CD14-positive monocyte (primary cell): Measurements from ENCODE around the gene FOXQ1. TPM values are rescaled to one million over a fixed set of nuclear protein-coding genes. Genes with fewer than 3 reads are reported as not detected.

ENCODE experiments used
- DNase-seq, 3 donors: peaks; one replicate each; pipeline ENCODE4 v3.0.0-alpha.2; 2011 to 2022
- H2AFZ ChIP-seq: 2 replicates; pipeline ENCODE4 v1.6.0; 2012; ENCODE audit warnings: mild to moderate bottlenecking, low read depth, low read length, inconsistent platforms; ENCODE audit not compliant: insufficient read depth, poor library complexity, severe bottlenecking
- H3K27ac ChIP-seq, 2 donors: 1 replicate in 1 of 2; 2 replicates in 1 of 2; pipeline ENCODE4 v1.5.1; 2012 to 2013; ENCODE audit warnings: low read length in 2 of 2, control low read depth in 1 of 2, inconsistent platforms in 1 of 2, low read depth in 1 of 2, mild to moderate bottlenecking in 1 of 2
- H3K27me3 ChIP-seq, 2 donors: one replicate each; pipeline versions ENCODE4 v1.6.0 to v1.6.1; 2011 to 2013; ENCODE audit warnings: low read length in 2 of 2; ENCODE audit not compliant: control insufficient read depth in 2 of 2, insufficient read depth in 2 of 2
- H3K36me3 ChIP-seq, 2 donors: replicated peaks in 1 of 2; 1 replicate in 1 of 2; 2 replicates in 1 of 2; pipeline versions ENCODE4 v1.5.1 to v1.6.1; 2012 to 2013; ENCODE audit warnings: low read length in 2 of 2, control low read depth in 1 of 2, inconsistent platforms in 1 of 2, mild to moderate bottlenecking in 1 of 2; ENCODE audit not compliant: insufficient read depth in 2 of 2, control insufficient read depth in 1 of 2
- H3K4me1 ChIP-seq, 2 donors: 1 replicate in 1 of 2; 2 replicates in 1 of 2; pipeline versions ENCODE4 v1.5.1 to v1.6.1; 2012 to 2013; ENCODE audit warnings: low read length in 2 of 2, control low read depth in 1 of 2, inconsistent platforms in 1 of 2, mild to moderate bottlenecking in 1 of 2, moderate library complexity in 1 of 2; ENCODE audit not compliant: insufficient read depth in 2 of 2, control insufficient read depth in 1 of 2
- H3K4me2 ChIP-seq: replicated peaks from 2 replicates; pipeline ENCODE3; 2012; ENCODE audit warnings: low read length, moderate library complexity, mild to moderate bottlenecking; ENCODE audit not compliant: poor library complexity, severe bottlenecking; ENCODE audit errors: extremely low read depth
- H3K4me3 ChIP-seq, 3 experiments: fragments of 200-600 bp in 1 of 3; sonication (generic) in 1 of 3; replicated peaks in 1 of 3; 1 replicate in 2 of 3; 2 replicates in 1 of 3; pipeline ENCODE4 v1.5.1; 2011 to 2013; ENCODE audit warnings: low read length in 3 of 3, mild to moderate bottlenecking in 3 of 3, control low read depth in 2 of 3, low read depth in 2 of 3, inconsistent platforms in 1 of 3, moderate library complexity in 1 of 3
- H3K79me2 ChIP-seq: 2 replicates; pipeline ENCODE4 v1.6.0; 2012; ENCODE audit warnings: mild to moderate bottlenecking, control low read depth, inconsistent platforms, low read length, moderate library complexity; ENCODE audit not compliant: insufficient read depth
- H3K9ac ChIP-seq: 2 replicates; pipeline ENCODE4 v1.6.0; 2017; ENCODE audit warnings: low read length, mild to moderate bottlenecking; ENCODE audit not compliant: insufficient read depth, poor library complexity, severe bottlenecking
- H3K9me3 ChIP-seq, 2 donors: replicated peaks in 1 of 2; 1 replicate in 1 of 2; 2 replicates in 1 of 2; pipeline versions ENCODE4 v1.5.1 to v1.6.1; 2012 to 2013; ENCODE audit warnings: low read length in 2 of 2, control low read depth in 1 of 2; ENCODE audit not compliant: control insufficient read depth in 1 of 2, insufficient read depth in 1 of 2
- H4K20me1 ChIP-seq: 2 replicates; pipeline ENCODE4 v1.6.0; 2012; ENCODE audit warnings: mild to moderate bottlenecking, low read length, control low read depth, moderate library complexity; ENCODE audit not compliant: insufficient read depth
- H3K27ac Mint-ChIP-seq, 7 donors: one replicate each; pipeline ENCODE4 v1.8.0; 2020; ENCODE audit warnings: mild to moderate bottlenecking in 7 of 7, mixed read lengths in 7 of 7, moderate library complexity in 6 of 7, inconsistent platforms in 2 of 7
- H3K27me3 Mint-ChIP-seq, 3 donors: one replicate each; pipeline ENCODE4 v1.8.0; 2021 to 2022; ENCODE audit warnings: low read depth in 3 of 3, mild to moderate bottlenecking in 3 of 3, mixed read lengths in 3 of 3, moderate library complexity in 3 of 3, inconsistent platforms in 1 of 3
- H3K36me3 Mint-ChIP-seq, 2 donors: one replicate each; pipeline ENCODE4 v1.8.0; 2020; ENCODE audit warnings: mixed read lengths in 2 of 2, inconsistent platforms in 1 of 2, mild to moderate bottlenecking in 1 of 2
- H3K4me1 Mint-ChIP-seq: one replicate; pipeline ENCODE4 v1.8.0; 2020; ENCODE audit warnings: mild to moderate bottlenecking, mixed read lengths
- H3K4me3 Mint-ChIP-seq, 2 donors: one replicate each; pipeline ENCODE4 v1.8.0; 2020; ENCODE audit warnings: mild to moderate bottlenecking in 2 of 2, mixed read lengths in 2 of 2, moderate library complexity in 1 of 2
- H3K9me3 Mint-ChIP-seq, 7 donors: one replicate each; pipeline ENCODE4 v1.8.0; 2020 to 2022; ENCODE audit warnings: mixed read lengths in 7 of 7, mild to moderate bottlenecking in 6 of 7, moderate library complexity in 6 of 7, inconsistent platforms in 2 of 7
- WGBS: methylation state at CpG from one replicate; pipeline ENCODE4 v1.1.5; 2013; ENCODE audit warnings: missing lambda C conversion rate; ENCODE audit not compliant: insufficient coverage; 5-methylcytosine and 5-hydroxymethylcytosine counted together
- intact Hi-C, 2 donors: fragments of 100-400 bp; cut with micrococcal nuclease; formaldehyde crosslinking; loops; one replicate each; pipeline versions ENCODE4 v1.15.0 to v1.15.1; 2023
- polyA plus RNA-seq, 3 donors: library from polyadenylated mRNA; depleted of rRNA in 1 of 3; unstranded in 2 of 3; stranded (reverse) in 1 of 3; fragments of 300-500 nt in 2 of 3; fragments of >200 nt in 1 of 3; fragmentation: Illumina TruSeq in 2 of 3; gene quantifications; 1 replicate in 2 of 3; 2 replicates in 1 of 3; pipeline ENCODE4 v1.2.3, GENCODE V29; 2012 to 2021
- TF ChIP-seq, protein P1 (sequence below): fragments of 200-600 bp; IDR thresholded peaks from one replicate; pipeline ENCODE4 v1.8.0; 2022; ENCODE audit warnings: antibody characterized with exemption, mild to moderate bottlenecking

Gene FOXQ1
- polyA plus RNA-seq, 3 donors = 0.11 TPM; not detected in 2

DNA sequence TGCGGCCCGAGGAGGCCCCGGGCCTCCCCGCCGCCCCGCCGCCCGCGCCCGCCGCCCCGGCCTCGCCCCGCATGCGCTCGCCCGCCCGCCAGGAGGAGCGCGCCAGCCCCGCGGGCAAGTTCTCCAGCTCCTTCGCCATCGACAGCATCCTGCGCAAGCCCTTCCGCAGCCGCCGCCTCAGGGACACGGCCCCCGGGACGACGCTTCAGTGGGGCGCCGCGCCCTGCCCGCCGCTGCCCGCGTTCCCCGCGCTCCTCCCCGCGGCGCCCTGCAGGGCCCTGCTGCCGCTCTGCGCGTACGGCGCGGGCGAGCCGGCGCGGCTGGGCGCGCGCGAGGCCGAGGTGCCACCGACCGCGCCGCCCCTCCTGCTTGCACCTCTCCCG is 1.5 kb downstream of the FOXQ1 start:
- H3K9me3 Mint-ChIP-seq = peaks cover 6 to 36% (median 25%) of the 10 kb centered on the region in 7 donors
- Histone ChIP-seq H3K36me3 (no peaks in the 10 kb centered on the region), H3K4me1 (peaks cover 27 to 42% of the 10 kb centered on the region in 2 donors), H3K79me2 (no peaks in the 10 kb centered on the region), H3K9me3 (peaks cover 7 to 25% of the 10 kb centered on the region in 2 donors), H3K4me3 (peak overlapping the region in 1 of 3 experiments; percentile 77), H3K27me3 (peaks cover 65 to 76% of the 10 kb centered on the region in 2 donors), H3K4me2 (peak overlapping the region; percentile 81), H2AFZ (peak overlapping the region; percentile 65), H3K27ac (no peak overlapping the region), H3K9ac (no peak overlapping the region), H4K20me1 (no peaks in the 10 kb centered on the region)
- peaks cover 5 to 16% of the 10 kb centered on the region in 2 donors for H3K36me3 Mint-ChIP-seq
- intact Hi-C loops = loop anchor here in 1 of 2 donors (10.0 kb wide), 1 partner anchor 49 kb away; no protein-coding TSS in a partner anchor
- peaks cover 24% of the 10 kb centered on the region for H3K4me1 Mint-ChIP-seq
- WGBS = 3% methylated on average over 64 of the region's 64 CpGs
- no peak for DNase-seq
- no peak overlapping the region for H3K27ac Mint-ChIP-seq
- no peak overlapping the region for H3K4me3 Mint-ChIP-seq
- TF ChIP-seq, protein P1, sequence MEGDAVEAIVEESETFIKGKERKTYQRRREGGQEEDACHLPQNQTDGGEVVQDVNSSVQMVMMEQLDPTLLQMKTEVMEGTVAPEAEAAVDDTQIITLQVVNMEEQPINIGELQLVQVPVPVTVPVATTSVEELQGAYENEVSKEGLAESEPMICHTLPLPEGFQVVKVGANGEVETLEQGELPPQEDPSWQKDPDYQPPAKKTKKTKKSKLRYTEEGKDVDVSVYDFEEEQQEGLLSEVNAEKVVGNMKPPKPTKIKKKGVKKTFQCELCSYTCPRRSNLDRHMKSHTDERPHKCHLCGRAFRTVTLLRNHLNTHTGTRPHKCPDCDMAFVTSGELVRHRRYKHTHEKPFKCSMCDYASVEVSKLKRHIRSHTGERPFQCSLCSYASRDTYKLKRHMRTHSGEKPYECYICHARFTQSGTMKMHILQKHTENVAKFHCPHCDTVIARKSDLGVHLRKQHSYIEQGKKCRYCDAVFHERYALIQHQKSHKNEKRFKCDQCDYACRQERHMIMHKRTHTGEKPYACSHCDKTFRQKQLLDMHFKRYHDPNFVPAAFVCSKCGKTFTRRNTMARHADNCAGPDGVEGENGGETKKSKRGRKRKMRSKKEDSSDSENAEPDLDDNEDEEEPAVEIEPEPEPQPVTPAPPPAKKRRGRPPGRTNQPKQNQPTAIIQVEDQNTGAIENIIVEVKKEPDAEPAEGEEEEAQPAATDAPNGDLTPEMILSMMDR = no peak
- peaks cover 74 to 89% (median 77%) of the 10 kb centered on the region in 3 donors for H3K27me3 Mint-ChIP-seq

DNA sequence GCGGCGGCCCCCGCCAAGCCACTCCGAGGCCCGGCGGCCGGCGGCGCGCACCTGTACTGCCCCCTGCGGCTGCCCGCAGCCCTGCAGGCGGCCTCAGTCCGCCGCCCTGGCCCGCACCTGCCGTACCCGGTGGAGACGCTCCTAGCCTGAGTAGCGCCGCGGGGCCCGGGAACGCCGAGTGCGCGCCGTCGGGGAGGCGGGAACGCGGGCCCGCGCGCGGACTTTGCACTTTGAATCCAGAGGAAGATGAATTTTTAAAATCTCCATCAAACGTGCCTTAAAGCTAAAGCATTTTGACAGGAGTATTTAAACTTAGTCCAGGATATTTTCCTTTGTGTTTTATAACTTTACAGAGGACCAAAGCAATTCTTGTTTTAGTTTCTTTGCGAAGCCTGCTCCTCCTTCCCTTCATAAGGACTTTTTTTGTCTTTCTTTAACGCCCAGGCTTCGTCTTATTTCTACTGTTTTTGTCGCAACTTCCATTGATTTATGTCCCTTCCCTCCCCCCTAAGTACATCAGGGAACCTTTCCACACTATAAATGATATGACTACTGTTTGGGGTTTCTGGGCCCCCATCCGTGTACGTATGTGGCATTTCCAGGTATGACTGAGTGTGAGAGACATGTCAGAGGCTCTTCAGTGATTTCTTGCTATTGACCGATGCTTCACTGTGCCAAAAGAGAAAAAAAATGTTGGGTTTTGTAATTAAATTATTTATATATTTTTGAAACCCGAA is 2.0 kb downstream of the FOXQ1 start:
- Histone ChIP-seq H3K9me3 (peaks cover 10 to 25% of the 10 kb centered on the region in 2 donors), H3K79me2 (no peaks in the 10 kb centered on the region), H3K27ac (no peak overlapping the region), H2AFZ (no peak overlapping the region), H3K9ac (no peak overlapping the region), H4K20me1 (no peaks in the 10 kb centered on the region), H3K36me3 (no peaks in the 10 kb centered on the region), H3K4me2 (peak overlapping the region; percentile 81), H3K27me3 (peaks cover 59 to 70% of the 10 kb centered on the region in 2 donors), H3K4me3 (no peak overlapping the region), H3K4me1 (peaks cover 27 to 42% of the 10 kb centered on the region in 2 donors)
- peaks cover 5 to 16% of the 10 kb centered on the region in 2 donors for H3K36me3 Mint-ChIP-seq
- peak in 1 of 3 donors; percentile 20 for DNase-seq
- H3K27ac Mint-ChIP-seq = no peak overlapping the region
- H3K4me1 Mint-ChIP-seq = peaks cover 24% of the 10 kb centered on the region
- TF ChIP-seq, protein P1 = peak; percentile 21
- H3K4me3 Mint-ChIP-seq = peak overlapping the region; percentile 2 to 87
- WGBS = 5% methylated on average over 30 of the region's 45 CpGs
- H3K9me3 Mint-ChIP-seq = peaks cover 8 to 39% (median 25%) of the 10 kb centered on the region in 7 donors
- H3K27me3 Mint-ChIP-seq = peaks cover 69 to 86% (median 76%) of the 10 kb centered on the region in 3 donors
- intact Hi-C loops = loop anchor here in 1 of 2 donors (10.0 kb wide), 1 partner anchor 49 kb away; no protein-coding TSS in a partner anchor
